ENCODE results near the gene RNF214.

GRCh38 chr11:117187428-117187798 is 45.1 kb upstream of the RNF214 start:
- TF ChIP-seq CTCF (IDR thresholded peaks at IDR 0.05) = no peak
- TF ChIP-seq POLR2A (IDR thresholded peaks at IDR 0.05) = no peak
- no peak for TF ChIP-seq EP300 (IDR thresholded peaks at IDR 0.05)
- TF ChIP-seq POLR2AphosphoS5 (IDR thresholded peaks at IDR 0.05) = no peak

Data from gastroesophageal sphincter (tissue), 3 donors.